Measurements from ENCODE around the gene FARS2. TPM values are rescaled to one million over a fixed set of nuclear protein-coding genes. Genes with fewer than 3 reads are reported as not detected.

The FARS2 gene
- total RNA-seq, 1 donor from 2014 or later: 16.5 TPM

GRCh38 chr6:5341845-5342244 is 80.5 kb downstream of the FARS2 start:
- Histone ChIP-seq H3K27me3 (no peaks in the 10 kb centered on the region), H3K9me3 (no peaks in the 10 kb centered on the region), H3K4me3 (no peak overlapping the region), H3K4me1 (peaks cover 5% of the 10 kb centered on the region), H3K36me3 (no peaks in the 10 kb centered on the region), H3K27ac (no peak overlapping the region)
- intact Hi-C loops (cut with DNase I): no loop called here
- TF ChIP-seq POLR2A (IDR thresholded peaks at IDR 0.05) (no peak), POLR2AphosphoS5 (IDR thresholded peaks at IDR 0.05; ENCODE audit: insufficient read depth in 1 of 2, low read depth in 1 of 2) (no peak), CTCF (IDR thresholded peaks at IDR 0.05) (no peak)
- DNase-seq (ENCODE audit: extremely low spot score in 2 of 2): no peak

GRCh38 chr6:5343998-5344397 is 82.7 kb downstream of the FARS2 start:
- DNase-seq (ENCODE audit: extremely low spot score in 2 of 2): no peak
- H3K27ac ChIP-seq: no peak overlapping the region
- H3K36me3 ChIP-seq: no peaks in the 10 kb centered on the region
- no peaks in the 10 kb centered on the region for H3K9me3 ChIP-seq
- H3K27me3 ChIP-seq: no peaks in the 10 kb centered on the region
- no peaks in the 10 kb centered on the region for H3K4me1 ChIP-seq
- intact Hi-C loops (cut with DNase I): no loop called here
- TF ChIP-seq CTCF (IDR thresholded peaks at IDR 0.05): no peak
- TF ChIP-seq POLR2A (IDR thresholded peaks at IDR 0.05): no peak
- no peak for TF ChIP-seq POLR2AphosphoS5 (IDR thresholded peaks at IDR 0.05; ENCODE audit: insufficient read depth in 1 of 2, low read depth in 1 of 2)
- no peak overlapping the region for H3K4me3 ChIP-seq

GRCh38 chr6:5345324-5345723 is 84.0 kb downstream of the FARS2 start:
- intact Hi-C loops (cut with DNase I): no loop called here
- Histone ChIP-seq H3K27ac (no peak overlapping the region), H3K27me3 (no peaks in the 10 kb centered on the region), H3K4me1 (no peaks in the 10 kb centered on the region), H3K4me3 (no peak overlapping the region), H3K36me3 (no peaks in the 10 kb centered on the region), H3K9me3 (no peaks in the 10 kb centered on the region)
- DNase-seq (ENCODE audit: extremely low spot score in 2 of 2): no peak
- no peak for TF ChIP-seq CTCF (IDR thresholded peaks at IDR 0.05)
- no peak for TF ChIP-seq POLR2AphosphoS5 (IDR thresholded peaks at IDR 0.05; ENCODE audit: insufficient read depth in 1 of 2, low read depth in 1 of 2)
- no peak for TF ChIP-seq POLR2A (IDR thresholded peaks at IDR 0.05)

- DNase-seq (ENCODE audit: extremely low spot score in 2 of 2): no peak
- Histone ChIP-seq H3K36me3 (no peaks in the 10 kb centered on the region), H3K4me1 (no peaks in the 10 kb centered on the region), H3K4me3 (no peak overlapping the region), H3K27me3 (no peaks in the 10 kb centered on the region), H3K27ac (no peak overlapping the region), H3K9me3 (no peaks in the 10 kb centered on the region)
- TF ChIP-seq POLR2A (IDR thresholded peaks at IDR 0.05): no peak
- TF ChIP-seq POLR2AphosphoS5 (IDR thresholded peaks at IDR 0.05; ENCODE audit: insufficient read depth in 1 of 2, low read depth in 1 of 2): no peak
- TF ChIP-seq CTCF (IDR thresholded peaks at IDR 0.05): no peak
- intact Hi-C loops (cut with DNase I): no loop called here
Observed at GRCh38 chr6:5351552-5352210, 90.4 kb downstream of the FARS2 start.

- intact Hi-C loops (cut with DNase I): no loop called here
Observed at GRCh38 chr6:5353971-5354370, 92.7 kb downstream of the FARS2 start.

More at GRCh38 chr6:5353971-5354370, 92.7 kb downstream of the FARS2 start:
- no peaks in the 10 kb centered on the region for H3K36me3 ChIP-seq
- no peak overlapping the region for H3K4me3 ChIP-seq
- H3K9me3 ChIP-seq: no peaks in the 10 kb centered on the region
- no peak for DNase-seq (ENCODE audit: extremely low spot score in 2 of 2)
- H3K27ac ChIP-seq: no peak overlapping the region
- no peaks in the 10 kb centered on the region for H3K4me1 ChIP-seq
- H3K27me3 ChIP-seq: no peaks in the 10 kb centered on the region
- no peak for TF ChIP-seq CTCF (IDR thresholded peaks at IDR 0.05)

Data from vagina (tissue), 2 donors.